ENCODE data around the gene DDX39B.
"Not testable (repeated sequence)": the region's sequence is repeated elsewhere in the genome, so short reads cannot be mapped to it uniquely, and the experiment has no call there.

DDX39B gene

GRCh38 chr6:31575335-31575901, 33.6 kb upstream of the DDX39B start, which contains the start of gene TNF:
TSS of gene TNF (plus strand) at chr6:31575565. CDS start at chr6:31575742, 177 bp downstream.
- DNase-seq, result no peak

- DNase-seq, result no peak
Observed at GRCh38 chr6:31574106-31575061, 32.6 kb upstream of the DDX39B start.

- DNase-seq, result no peak
Observed at GRCh38 chr6:31573239-31574105, 31.7 kb upstream of the DDX39B start.

GRCh38 chr6:31572041-31572911, 30.5 kb upstream of the DDX39B start, which contains the start of gene LTA:
TSS of gene LTA (plus strand) at chr6:31572289. CDS start at chr6:31572743, 454 bp downstream.
- DNase-seq, result no peak

GRCh38 chr6:31569861-31570536, 28.2 kb upstream of the DDX39B start:
- DNase-seq, result no peak

GRCh38 chr6:31568537-31568961, 26.7 kb upstream of the DDX39B start:
- DNase-seq, result no peak

GRCh38 chr6:31567531-31568370, 25.9 kb upstream of the DDX39B start:
- no peak for DNase-seq

GRCh38 chr6:31560697-31561058, 18.9 kb upstream of the DDX39B start:
- DNase-seq, result no peak

GRCh38 chr6:31559958-31560696, 18.3 kb upstream of the DDX39B start:
- DNase-seq, result no peak

GRCh38 chr6:31559606-31559957, 17.8 kb upstream of the DDX39B start:
- DNase-seq, result no peak

- no peak for DNase-seq
Observed at GRCh38 chr6:31558631-31559500, 17.1 kb upstream of the DDX39B start.

GRCh38 chr6:31558318-31558625, 16.5 kb upstream of the DDX39B start:
- no peak for DNase-seq

- DNase-seq, result no peak
Observed at GRCh38 chr6:31557443-31558317, 15.9 kb upstream of the DDX39B start.

- DNase-seq, result no peak
Observed at GRCh38 chr6:31556307-31556706, 14.5 kb upstream of the DDX39B start.

- DNase-seq, result not testable (repeated sequence)
Observed at GRCh38 chr6:31551371-31551770, 9.6 kb upstream of the DDX39B start.

GRCh38 chr6:31548544-31548873, 6.7 kb upstream of the DDX39B start:
- no peak for DNase-seq

- DNase-seq, result no peak
Observed at GRCh38 chr6:31547727-31548543, 6.1 kb upstream of the DDX39B start.

All from NCI-H2107 (cell line).